K562 (cell line): Measurements from ENCODE around the gene SPCS2.

Source experiments
- FOXA1 ChIP-seq: fragments of 450-650 bp; IDR thresholded peaks from 2 replicates; pipeline ENCODE4 v1.6.1; 2016; ENCODE audit warnings: mild to moderate bottlenecking, borderline replicate concordance
- GABPA ChIP-seq: fragments of 200-800 bp; sonication (Bioruptor generic); conservative IDR thresholded peaks from 2 replicates; pipeline ENCODE4 v1.6.1; 2016; ENCODE audit warnings: low read depth, missing genetic modification characterization, missing compliant biosample characterization
- HDAC6 ChIP-seq: IDR thresholded peaks from 2 replicates; pipeline ENCODE4 v1.6.1; 2012; ENCODE audit warnings: low read depth, mild to moderate bottlenecking, control low read depth, inconsistent platforms, low read length, moderate library complexity
- RBFOX2 ChIP-seq: fragments of 200-400 bp; formaldehyde crosslinking; IDR thresholded peaks from 2 replicates; pipeline ENCODE4 v1.6.1; 2017; ENCODE audit warnings: low read depth, mild to moderate bottlenecking, low read length, moderate library complexity
- XRCC5 ChIP-seq: fragments of 200-400 bp; formaldehyde crosslinking; IDR thresholded peaks from 2 replicates; pipeline ENCODE4 v1.6.1; 2017; ENCODE audit warnings: low read depth, mild to moderate bottlenecking, low read length
- ZNF354B ChIP-seq: fragments of 250-450 bp; sonication (Bioruptor Pico); IDR thresholded peaks from 2 replicates; pipeline ENCODE4 v1.4.0; 2020
- TF ChIP-seq, protein P1 (sequence below), 3 experiments: IDR thresholded peaks in 2 of 3; conservative IDR thresholded peaks in 1 of 3; 2 replicates each; pipeline ENCODE4 v1.5.1; 2011 to 2012; ENCODE audit warnings: low read length in 3 of 3, mild to moderate bottlenecking in 3 of 3, control low read depth in 2 of 3, improper control_type of control experiment in 1 of 3, inconsistent platforms in 1 of 3, low read depth in 1 of 3, mixed read lengths in 1 of 3, moderate library complexity in 1 of 3; ENCODE audit not compliant: insufficient read depth in 2 of 3

DNA sequence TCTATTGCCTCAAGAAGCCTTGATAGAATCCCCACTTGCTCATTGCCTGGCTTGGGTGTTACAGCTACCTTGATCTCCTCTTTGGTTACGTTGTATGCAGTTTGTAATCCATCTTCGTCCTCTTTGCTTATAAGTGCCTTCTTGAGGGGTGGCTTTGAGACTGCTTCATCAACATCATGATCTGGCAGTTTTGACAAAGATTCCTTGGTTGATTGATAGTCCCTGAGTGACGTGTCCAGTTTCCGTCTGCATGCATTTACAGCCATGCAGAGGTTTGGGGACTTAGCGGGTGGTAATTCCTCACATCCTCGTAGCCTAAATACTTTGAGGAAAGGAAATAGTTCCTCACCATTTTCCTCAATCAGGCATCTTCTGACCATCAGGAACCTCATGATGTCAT is 62.8 kb downstream of the SPCS2 start:
- TF ChIP-seq RBFOX2 (no peak), GABPA (no peak), ZNF354B (CRISPR knock-in tag) (no peak), FOXA1 (no peak), XRCC5 (no peak), HDAC6 (no peak)
- TF ChIP-seq, protein P1, sequence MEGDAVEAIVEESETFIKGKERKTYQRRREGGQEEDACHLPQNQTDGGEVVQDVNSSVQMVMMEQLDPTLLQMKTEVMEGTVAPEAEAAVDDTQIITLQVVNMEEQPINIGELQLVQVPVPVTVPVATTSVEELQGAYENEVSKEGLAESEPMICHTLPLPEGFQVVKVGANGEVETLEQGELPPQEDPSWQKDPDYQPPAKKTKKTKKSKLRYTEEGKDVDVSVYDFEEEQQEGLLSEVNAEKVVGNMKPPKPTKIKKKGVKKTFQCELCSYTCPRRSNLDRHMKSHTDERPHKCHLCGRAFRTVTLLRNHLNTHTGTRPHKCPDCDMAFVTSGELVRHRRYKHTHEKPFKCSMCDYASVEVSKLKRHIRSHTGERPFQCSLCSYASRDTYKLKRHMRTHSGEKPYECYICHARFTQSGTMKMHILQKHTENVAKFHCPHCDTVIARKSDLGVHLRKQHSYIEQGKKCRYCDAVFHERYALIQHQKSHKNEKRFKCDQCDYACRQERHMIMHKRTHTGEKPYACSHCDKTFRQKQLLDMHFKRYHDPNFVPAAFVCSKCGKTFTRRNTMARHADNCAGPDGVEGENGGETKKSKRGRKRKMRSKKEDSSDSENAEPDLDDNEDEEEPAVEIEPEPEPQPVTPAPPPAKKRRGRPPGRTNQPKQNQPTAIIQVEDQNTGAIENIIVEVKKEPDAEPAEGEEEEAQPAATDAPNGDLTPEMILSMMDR (IDR thresholded peaks at IDR 0.05 in 2 of 3, conservative IDR thresholded peaks at IDR 0.05 in 1 of 3; ENCODE audit: insufficient read depth in 2 of 3, low read depth in 1 of 3, low read length in 3 of 3), result no peak
